K562 (cell line): Measurements from ENCODE around the gene ZNF460. TPM values are rescaled to one million over a fixed set of nuclear protein-coding genes. Genes with fewer than 3 reads are reported as not detected.

Source experiments
- ATAC-seq: fragments of 200-7000 bp; cut with Tn5 transposase; 3 replicates; pipeline ENCODE4 v1.9.1; 2020; ENCODE audit warnings: moderate library complexity
- BruUV-seq: library from RNA; stranded (reverse); fragments of 400-500 nt; replicated peaks from 2 replicates; lab custom pipeline; 2021; lab: Mats Ljungman, UMichigan
- CTCF ChIA-PET: fragments of 300-600 bp; formaldehyde crosslinking; extraction: SDS; loops from one replicate; lab custom pipeline; 2021; ENCODE audit warnings: low intra/inter-chr PET ratio; lab: Yijun Ruan, JAX
- POLR2A ChIA-PET: fragments of 300-600, 350-650 bp; sonication (Branson Sonifier 250); formaldehyde crosslinking; extraction: SDS; loops from one replicate; lab custom pipeline; 2021; ENCODE audit warnings: antibody characterized with exemption, inconsistent platforms; lab: Yijun Ruan, JAX
- DNase-seq, 4 experiments: peaks; one replicate each; pipeline versions ENCODE4 v3.0.0 to v3.0.0-alpha.2; 2011 to 2018; ENCODE audit warnings: low spot score in 3 of 4, mixed read lengths in 3 of 4; ENCODE audit errors: extremely low read depth in 1 of 4
- FAIRE-seq: peaks from 2 replicates; lab custom pipeline; 2011; peaks lifted over from hg19 to GRCh38; lab: Jason Lieb, UNC
- H2AFZ ChIP-seq: 2 replicates; pipeline ENCODE4 v1.6.0; 2011; ENCODE audit warnings: low read depth, low read length, control low read depth, inconsistent platforms
- H3K27ac ChIP-seq: fragments of 200-600 bp; 3 replicates; pipeline ENCODE4 v1.8.0; 2011; ENCODE audit warnings: low read depth, mild to moderate bottlenecking, control low read depth, inconsistent platforms, low read length, moderate library complexity, mixed read lengths; ENCODE audit errors: extremely low read depth
- H3K27me3 ChIP-seq, 2 experiments: fragments of 300-600 bp in 1 of 2; 2 replicates in 1 of 2; 3 replicates in 1 of 2; pipeline versions ENCODE4 v1.6.0 to v1.8.0; 2011; ENCODE audit warnings: inconsistent platforms in 2 of 2, low read length in 2 of 2, mild to moderate bottlenecking in 1 of 2, mixed read lengths in 1 of 2, moderate library complexity in 1 of 2; ENCODE audit not compliant: control insufficient read depth in 2 of 2, insufficient read depth in 2 of 2
- H3K36me3 ChIP-seq: fragments of 300-600 bp; 3 replicates; pipeline ENCODE4 v1.8.0; 2011; ENCODE audit warnings: mild to moderate bottlenecking, low read length, inconsistent platforms; ENCODE audit not compliant: control insufficient read depth, insufficient read depth
- H3K4me1 ChIP-seq, 2 experiments: fragments of 200-600 bp in 1 of 2; replicated peaks in 1 of 2; 2 replicates in 1 of 2; 3 replicates in 1 of 2; pipeline versions ENCODE4 v1.5.1 to v1.8.0; 2011; ENCODE audit warnings: inconsistent platforms in 2 of 2, low read length in 2 of 2, mild to moderate bottlenecking in 1 of 2, mixed read lengths in 1 of 2, moderate library complexity in 1 of 2; ENCODE audit not compliant: control insufficient read depth in 2 of 2, insufficient read depth in 2 of 2
- H3K4me2 ChIP-seq: 2 replicates; pipeline ENCODE4 v1.6.1; 2011; ENCODE audit warnings: low read length, control low read depth, inconsistent platforms, mixed read lengths; ENCODE audit not compliant: insufficient read depth
- H3K4me3 ChIP-seq: fragments of 200-600 bp; sonication (generic), shearing (Covaris generic); 2 replicates; pipeline ENCODE4 v1.5.1; 2016; ENCODE audit warnings: control low read depth, inconsistent platforms
- H3K79me2 ChIP-seq: fragments of 200-600 bp; 3 replicates; pipeline ENCODE4 v1.8.0; 2011; ENCODE audit warnings: low read length, inconsistent platforms; ENCODE audit not compliant: control insufficient read depth, insufficient read depth
- H3K9ac ChIP-seq, 2 experiments: 2 replicates each; pipeline versions ENCODE4 v1.6.0 to v1.6.1; 2011; ENCODE audit warnings: low read depth in 2 of 2, low read length in 2 of 2, control low read depth in 1 of 2, inconsistent platforms in 1 of 2, mild to moderate bottlenecking in 1 of 2, mixed read lengths in 1 of 2; ENCODE audit not compliant: insufficient read depth in 1 of 2
- H3K9me1 ChIP-seq: one replicate; pipeline ENCODE4 v1.6.0; 2011; ENCODE audit warnings: inconsistent platforms, mild to moderate bottlenecking, low read length, moderate library complexity; ENCODE audit not compliant: control insufficient read depth, insufficient read depth
- H3K9me3 ChIP-seq: replicated peaks from 2 replicates; pipeline ENCODE4 v1.5.1; 2011; ENCODE audit warnings: low read depth, low read length, inconsistent platforms; ENCODE audit not compliant: control insufficient read depth, insufficient read depth
- H4K20me1 ChIP-seq: replicated peaks from 2 replicates; pipeline ENCODE4 v1.6.1; 2011; ENCODE audit warnings: low read length, inconsistent platforms, mixed read lengths; ENCODE audit not compliant: control insufficient read depth, insufficient read depth
- ARID1B ChIP-seq: fragments of 450-650 bp; IDR thresholded peaks from 2 replicates; pipeline ENCODE4 v1.6.1; 2016; ENCODE audit warnings: antibody characterized with exemption, mild to moderate bottlenecking, inconsistent platforms
- CBX2 ChIP-seq: fragments of 200-600 bp; sonication (generic); IDR thresholded peaks from one replicate; pipeline ENCODE4 v1.6.1; 2012; ENCODE audit warnings: mild to moderate bottlenecking, low read length, inconsistent platforms; ENCODE audit not compliant: insufficient read depth, poor library complexity, severe bottlenecking
- CREB1 ChIP-seq, 2 experiments: sonication (generic) in 1 of 2; formaldehyde crosslinking in 1 of 2; IDR thresholded peaks; 2 replicates each; pipeline versions ENCODE4 v1.6.1 to v1.8.0; 2012 to 2022; ENCODE audit warnings: inconsistent platforms in 1 of 2, mild to moderate bottlenecking in 1 of 2, missing genetic modification reagents in 1 of 2, moderate library complexity in 1 of 2
- IRF1 ChIP-seq: sonication (generic); formaldehyde crosslinking; IDR thresholded peaks from 2 replicates; pipeline ENCODE4 v1.8.0; 2022; ENCODE audit warnings: missing genetic modification reagents, mild to moderate bottlenecking, borderline replicate concordance
- MAFF ChIP-seq: IDR thresholded peaks from 2 replicates; pipeline ENCODE4 v1.6.1; 2012; ENCODE audit warnings: low read length, improper control_type of control experiment
- MAFG ChIP-seq: fragments of 450-650 bp; conservative IDR thresholded peaks from 2 replicates; pipeline ENCODE4 v1.6.1; 2016; ENCODE audit warnings: missing genetic modification characterization, missing compliant biosample characterization
- MAFK ChIP-seq: IDR thresholded peaks from 2 replicates; pipeline ENCODE4 v1.6.1; 2011; ENCODE audit warnings: low read length, improper control_type of control experiment
- NBN ChIP-seq: fragments of 450-650 bp; IDR thresholded peaks from 2 replicates; pipeline ENCODE4 v1.6.1; 2016; ENCODE audit warnings: low read depth, mild to moderate bottlenecking
- NFE2L1 ChIP-seq: fragments of 450-650 bp; IDR thresholded peaks from 2 replicates; pipeline ENCODE4 v1.6.1; 2016; ENCODE audit warnings: missing genetic modification characterization, low read depth, mild to moderate bottlenecking, missing compliant biosample characterization, moderate library complexity, borderline replicate concordance
- PHF8 ChIP-seq: fragments of 200-600 bp; sonication (generic); IDR thresholded peaks from 2 replicates; pipeline ENCODE4 v1.6.1; 2012; ENCODE audit warnings: mixed run types, mild to moderate bottlenecking, inconsistent platforms, low read length, moderate library complexity, borderline replicate concordance
- POLR2AphosphoS2 ChIP-seq: IDR thresholded peaks from 2 replicates; pipeline ENCODE4 v1.6.1; 2012; ENCODE audit warnings: low read length, improper control_type of control experiment
- POLR2H ChIP-seq: IDR thresholded peaks from 2 replicates; pipeline ENCODE4 v1.6.1; 2016; ENCODE audit warnings: missing genetic modification characterization, low read depth, mild to moderate bottlenecking, control low read depth, missing compliant biosample characterization, moderate library complexity
- PTBP1 ChIP-seq: fragments of 200-400 bp; formaldehyde crosslinking; IDR thresholded peaks from 2 replicates; pipeline ENCODE4 v1.6.1; 2017; ENCODE audit warnings: low read depth, low read length
- RBFOX2 ChIP-seq: fragments of 200-400 bp; formaldehyde crosslinking; IDR thresholded peaks from 2 replicates; pipeline ENCODE4 v1.6.1; 2017; ENCODE audit warnings: low read depth, mild to moderate bottlenecking, low read length, moderate library complexity
- RBM14 ChIP-seq: fragments of 200-400 bp; formaldehyde crosslinking; IDR thresholded peaks from 2 replicates; pipeline ENCODE4 v1.6.1; 2018; ENCODE audit warnings: low read depth, mild to moderate bottlenecking, low read length, moderate library complexity, borderline replicate concordance; ENCODE audit not compliant: insufficient read depth
- RBM22 ChIP-seq: fragments of 200-400 bp; formaldehyde crosslinking; IDR thresholded peaks from 2 replicates; pipeline ENCODE4 v1.6.1; 2018; ENCODE audit warnings: low read length, low read depth; ENCODE audit not compliant: poor library complexity, severe bottlenecking
- SLC30A9 ChIP-seq: fragments of 250-450 bp; sonication (Bioruptor Pico); IDR thresholded peaks from 2 replicates; pipeline ENCODE4 v1.8.0; 2022; ENCODE audit warnings: mild to moderate bottlenecking, moderate library complexity
- TEAD1 ChIP-seq, 2 experiments: fragments of 450-650 bp in 1 of 2; sonication (generic) in 1 of 2; formaldehyde crosslinking; IDR thresholded peaks; 2 replicates each; pipeline versions ENCODE4 v1.4.0 to v1.8.0; 2020 to 2022; ENCODE audit warnings: mild to moderate bottlenecking in 2 of 2, missing genetic modification reagents in 1 of 2
- THRAP3 ChIP-seq: fragments of 450-650 bp; IDR thresholded peaks from 2 replicates; pipeline ENCODE4 v1.6.1; 2016; ENCODE audit warnings: mild to moderate bottlenecking, inconsistent platforms, borderline replicate concordance
- UBTF ChIP-seq, 2 experiments: IDR thresholded peaks; 2 replicates each; pipeline ENCODE4 v1.6.1; 2012; ENCODE audit warnings: improper control_type of control experiment in 2 of 2, low read depth in 2 of 2, low read length in 2 of 2, borderline replicate concordance in 1 of 2
- ZNF436 ChIP-seq: fragments of 250-450, 450-650 bp; sonication (Bioruptor Pico); formaldehyde crosslinking; IDR thresholded peaks from 2 replicates; pipeline ENCODE4 v1.7.0; 2020; ENCODE audit warnings: mild to moderate bottlenecking
- WGBS: fragments of 100-300 bp; shearing (Covaris generic); methylation state at CpG from one replicate; pipeline ENCODE4 v1.1.6; 2016; ENCODE audit warnings: low coverage, mixed read lengths; ENCODE audit not compliant: insufficient coverage; ENCODE audit errors: missing lambda C conversion rate; 5-methylcytosine and 5-hydroxymethylcytosine counted together
- in situ Hi-C: fragments of 300-500 bp; cut with MboI; formaldehyde crosslinking; loops from 4 replicates; pipeline ENCODE4 v1.15.0; 2018; ENCODE audit warnings: inconsistent platforms, mixed read lengths
- intact Hi-C: fragments of 100-400 bp; cut with micrococcal nuclease; formaldehyde crosslinking; loops from 2 replicates; pipeline ENCODE4 v1.14.2; 2022
- polyA plus RNA-seq, 8 experiments: library from polyadenylated mRNA; depleted of rRNA in 4 of 8; stranded (reverse) in 5 of 8; unstranded in 3 of 8; fragments of >200 nt; fragmentation: Nextera tagmentation in 2 of 8; fragmentation: Illumina TruSeq in 1 of 8; extraction: Ambion mirVana in 2 of 8; extraction: Trizol in 1 of 8; gene quantifications; 2 replicates each; pipeline versions ENCODE4 v1.2.1 to v1.2.3, GENCODE V29; 2011 to 2014; ENCODE audit warnings: inconsistent platforms in 1 of 8, missing spikeins in 1 of 8
- total RNA-seq, 7 experiments: library from RNA; depleted of rRNA in 6 of 7; stranded (reverse); fragments of >200 nt in 6 of 7; fragmentation: Illumina TruSeq in 2 of 7; extraction: Trizol in 2 of 7; gene quantifications; 2 replicates each; pipeline versions ENCODE4 v1.2.1 to v1.2.3, GENCODE V29; 2011 to 2021; ENCODE audit warnings: low replicate concordance in 1 of 7

Gene ZNF460
- total and polyA plus RNA-seq, 9 of the 15 experiments (the other 6 are each of a cell fraction or from before 2014, with no cell fraction given) = 0.45 to 36.2 (median 16.6) TPM

- POLR2A ChIA-PET = interaction anchor here (2.8 kb wide), 1 partner anchor 10 kb away, joined by 10 read pairs; no protein-coding TSS in a partner anchor
- TF ChIP-seq NFE2L1 (tag) = no peak
- no peak for TF ChIP-seq RBM14
- TF ChIP-seq RBFOX2 = no peak
- peak; percentile 75 for TF ChIP-seq MAFG
- TF ChIP-seq NBN = no peak
- no peak for TF ChIP-seq PHF8
- peak; percentile 76 for TF ChIP-seq MAFF
- no peak for TF ChIP-seq TEAD1 (CRISPR knock-in tag; IDR thresholded peaks at IDR 0.05)
- TF ChIP-seq CREB1 (IDR thresholded peaks at IDR 0.05) = no peak
- TF ChIP-seq CREB1 (CRISPR knock-in tag; IDR thresholded peaks at IDR 0.05) = no peak
- no peak for TF ChIP-seq RBM22
- no peak for TF ChIP-seq UBTF (IDR thresholded peaks at IDR 0.05; ENCODE audit: borderline replicate concordance in 1 of 2, low read depth in 2 of 2, low read length in 2 of 2)
- TF ChIP-seq PTBP1 = no peak
- no peak for TF ChIP-seq ARID1B
- TF ChIP-seq IRF1 (CRISPR knock-in tag) = no peak
- TF ChIP-seq POLR2H (tag) = no peak
- no peak for TF ChIP-seq ZNF436 (CRISPR knock-in tag)
- no peak for TF ChIP-seq POLR2AphosphoS2
- TF ChIP-seq THRAP3 = no peak
- no peak for TF ChIP-seq CBX2
- peak; percentile 72 for TF ChIP-seq MAFK
- no peak for TF ChIP-seq SLC30A9 (CRISPR knock-in tag)
Measured at GRCh38 chr19:57262044-57262443, 18.2 kb upstream of the ZNF460 start.

More at GRCh38 chr19:57262044-57262443, 18.2 kb upstream of the ZNF460 start:
- 72% methylated on average over 3 of the region's 3 CpGs for WGBS
- Histone ChIP-seq H4K20me1 (no peaks in the 10 kb centered on the region), H3K79me2 (no peaks in the 10 kb centered on the region), H2AFZ (no peak overlapping the region), H3K9me3 (no peaks in the 10 kb centered on the region), H3K27ac (no peak overlapping the region), H3K4me2 (no peak overlapping the region), H3K9ac (no peak overlapping the region), H3K27me3 (no peaks in the 10 kb centered on the region), H3K4me1 (peaks cover 0 to 2% of the 10 kb centered on the region in 2 experiments; a peak in 1 of 5 replicates), H3K36me3 (no peaks in the 10 kb centered on the region), H3K9me1 (no peaks in the 10 kb centered on the region), H3K4me3 (no peak overlapping the region)
- intact Hi-C loops (no loop called here), in situ Hi-C loops (no loop called here)
- DNase-seq (no peak), FAIRE-seq (no peak), ATAC-seq (no peak)
- CTCF ChIA-PET = no interaction called here
- no TSS peak for BruUV-seq
